MM.1S (cell line): Measurements from ENCODE around the gene CRIP3.
"Not testable (repeated sequence)": the region's sequence is repeated elsewhere in the genome, so short reads cannot be mapped to it uniquely, and the experiment has no call there.

Experiments
- DNase-seq: peaks from one replicate; pipeline ENCODE4 v3.0.0-alpha.2; 2015
- H2AFZ ChIP-seq: fragments of 300-600 bp; sonication (generic); 2 replicates; pipeline ENCODE4 v1.6.0; 2016; ENCODE audit warnings: antibody characterized with exemption, low read length
- H3F3A ChIP-seq: fragments of 300-600 bp; sonication (generic); 2 replicates; pipeline ENCODE4 v1.6.1; 2016; ENCODE audit warnings: mild to moderate bottlenecking, antibody characterized with exemption, low read length, moderate library complexity, mixed read lengths; ENCODE audit not compliant: insufficient read depth
- H3K27ac ChIP-seq: fragments of 300-600 bp; sonication (generic); 2 replicates; pipeline ENCODE4 v1.5.1; 2016; ENCODE audit warnings: mild to moderate bottlenecking, low read length
- H3K27me3 ChIP-seq: fragments of 300-600 bp; sonication (generic); replicated peaks from 2 replicates; pipeline ENCODE4 v1.6.0; 2016; ENCODE audit warnings: low read length; ENCODE audit not compliant: insufficient read depth
- H3K36me3 ChIP-seq: fragments of 300-600 bp; sonication (generic); replicated peaks from 2 replicates; pipeline ENCODE4 v1.6.1; 2016; ENCODE audit warnings: mild to moderate bottlenecking, low read length, mixed read lengths; ENCODE audit not compliant: insufficient read depth
- H3K4me1 ChIP-seq: fragments of 300-600 bp; sonication (generic); 2 replicates; pipeline ENCODE4 v1.6.1; 2016; ENCODE audit warnings: low read length, mixed read lengths
- H3K4me2 ChIP-seq: fragments of 300-600 bp; sonication (generic); 2 replicates; pipeline ENCODE4 v1.6.0; 2016; ENCODE audit warnings: low read depth, low read length
- H3K4me3 ChIP-seq: fragments of 300-600 bp; sonication (generic); 2 replicates; pipeline ENCODE4 v1.5.1; 2016; ENCODE audit warnings: low read length, mixed read lengths
- H3K79me2 ChIP-seq: fragments of 300-600 bp; sonication (generic); 2 replicates; pipeline ENCODE4 v1.6.1; 2016; ENCODE audit warnings: mixed run types, low read length, mixed read lengths
- H3K9ac ChIP-seq: fragments of 300-600 bp; sonication (generic); 2 replicates; pipeline ENCODE4 v1.6.1; 2016; ENCODE audit warnings: low read length, mixed read lengths
- H3K9me2 ChIP-seq: fragments of 300-600 bp; sonication (generic); replicated peaks from 2 replicates; pipeline ENCODE4 v1.6.1; 2016; ENCODE audit warnings: mild to moderate bottlenecking, low read length, mixed read lengths; ENCODE audit not compliant: insufficient read depth
- H3K9me3 ChIP-seq: fragments of 300-600 bp; sonication (generic); replicated peaks from 2 replicates; pipeline ENCODE4 v1.6.1; 2016; ENCODE audit warnings: mild to moderate bottlenecking, low read length, mixed read lengths; ENCODE audit not compliant: insufficient read depth
- H4K20me1 ChIP-seq: fragments of 300-600 bp; sonication (generic); 2 replicates; pipeline ENCODE4 v1.6.1; 2016; ENCODE audit warnings: mild to moderate bottlenecking, low read length, moderate library complexity, mixed read lengths; ENCODE audit not compliant: insufficient read depth
- EZH2 ChIP-seq: fragments of 300-600 bp; sonication (generic); optimal IDR thresholded peaks from 2 replicates; pipeline ENCODE3; 2017; ENCODE audit warnings: low read depth, mild to moderate bottlenecking, antibody characterized with exemption, low read length, mixed read lengths
- EZH2phosphoT487 ChIP-seq: fragments of 300-600 bp; sonication (generic); IDR thresholded peaks from 2 replicates; pipeline ENCODE4 v1.6.1; 2018; ENCODE audit warnings: antibody characterized with exemption, low read length
- TF ChIP-seq, protein P1 (sequence below): fragments of 300-600 bp; sonication (generic); IDR thresholded peaks from 2 replicates; pipeline ENCODE4 v1.5.1; 2016; ENCODE audit warnings: antibody characterized with exemption, low read length, mixed read lengths

The CRIP3 gene

DNA sequence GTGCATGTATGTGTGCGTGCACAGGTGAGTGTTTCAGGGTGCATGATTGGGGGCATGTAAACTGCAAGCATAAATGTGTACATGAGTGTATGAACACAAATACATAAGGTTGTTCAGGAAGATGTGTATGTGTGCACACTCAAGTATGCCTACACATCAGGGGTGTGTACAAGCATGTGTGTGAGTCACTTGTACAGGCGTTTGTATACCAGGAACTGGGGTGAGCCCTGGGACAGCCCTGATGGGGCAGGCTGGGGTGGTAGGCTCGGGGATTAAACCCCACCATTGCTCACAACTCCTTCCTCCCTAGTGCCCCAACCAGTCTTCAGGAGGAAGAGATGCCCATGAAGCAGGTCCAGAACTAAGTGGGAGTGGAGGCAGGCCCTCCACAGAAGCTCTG lies 4.3 kb downstream of the CRIP3 start:
- Histone ChIP-seq H3F3A (no peaks in the 10 kb centered on the region), H3K9ac (no peak overlapping the region), H3K79me2 (no peaks in the 10 kb centered on the region), H3K36me3 (no peaks in the 10 kb centered on the region), H3K27me3 (no peaks in the 10 kb centered on the region), H3K9me2 (no peaks in the 10 kb centered on the region), H3K4me1 (no peaks in the 10 kb centered on the region), H3K4me3 (no peak overlapping the region), H3K4me2 (no peak overlapping the region), H2AFZ (no peak overlapping the region), H3K9me3 (no peaks in the 10 kb centered on the region), H4K20me1 (no peaks in the 10 kb centered on the region), H3K27ac (no peak overlapping the region)
- DNase-seq, result no peak
- no peak for TF ChIP-seq EZH2phosphoT487
- TF ChIP-seq, protein P1, sequence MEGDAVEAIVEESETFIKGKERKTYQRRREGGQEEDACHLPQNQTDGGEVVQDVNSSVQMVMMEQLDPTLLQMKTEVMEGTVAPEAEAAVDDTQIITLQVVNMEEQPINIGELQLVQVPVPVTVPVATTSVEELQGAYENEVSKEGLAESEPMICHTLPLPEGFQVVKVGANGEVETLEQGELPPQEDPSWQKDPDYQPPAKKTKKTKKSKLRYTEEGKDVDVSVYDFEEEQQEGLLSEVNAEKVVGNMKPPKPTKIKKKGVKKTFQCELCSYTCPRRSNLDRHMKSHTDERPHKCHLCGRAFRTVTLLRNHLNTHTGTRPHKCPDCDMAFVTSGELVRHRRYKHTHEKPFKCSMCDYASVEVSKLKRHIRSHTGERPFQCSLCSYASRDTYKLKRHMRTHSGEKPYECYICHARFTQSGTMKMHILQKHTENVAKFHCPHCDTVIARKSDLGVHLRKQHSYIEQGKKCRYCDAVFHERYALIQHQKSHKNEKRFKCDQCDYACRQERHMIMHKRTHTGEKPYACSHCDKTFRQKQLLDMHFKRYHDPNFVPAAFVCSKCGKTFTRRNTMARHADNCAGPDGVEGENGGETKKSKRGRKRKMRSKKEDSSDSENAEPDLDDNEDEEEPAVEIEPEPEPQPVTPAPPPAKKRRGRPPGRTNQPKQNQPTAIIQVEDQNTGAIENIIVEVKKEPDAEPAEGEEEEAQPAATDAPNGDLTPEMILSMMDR, result no peak
- TF ChIP-seq EZH2, result no peak

DNA sequence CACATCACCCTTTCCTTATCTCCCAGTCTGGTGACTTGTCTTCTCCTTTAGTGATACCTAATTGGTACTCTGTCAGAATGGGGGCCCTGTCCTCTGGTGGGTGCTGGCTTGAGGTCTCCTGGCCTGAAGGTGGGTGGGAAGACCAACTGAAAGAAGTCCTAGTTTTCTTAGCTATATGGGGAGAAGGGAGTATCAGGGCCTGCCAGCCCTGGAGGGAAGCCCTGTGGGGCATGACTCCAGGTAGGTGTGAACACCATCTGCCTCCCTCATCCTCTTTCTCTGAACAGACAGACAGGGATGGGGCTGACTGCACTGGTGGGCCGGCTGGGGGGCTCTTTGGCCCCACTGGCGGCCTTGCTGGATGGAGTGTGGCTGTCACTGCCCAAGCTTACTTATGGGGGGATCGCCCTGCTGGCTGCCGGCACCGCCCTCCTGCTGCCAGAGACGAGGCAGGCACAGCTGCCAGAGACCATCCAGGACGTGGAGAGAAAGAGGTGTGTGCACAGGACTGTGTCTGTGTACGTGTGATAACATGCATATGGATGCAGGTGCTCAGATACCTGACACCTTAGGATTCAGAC lies 4.8 kb downstream of the CRIP3 start:
- no peaks in the 10 kb centered on the region for H3K4me1 ChIP-seq
- no peak overlapping the region for H2AFZ ChIP-seq
- H3K9me2 ChIP-seq, result no peaks in the 10 kb centered on the region
- no peak for DNase-seq
- no peak overlapping the region for H3K4me3 ChIP-seq
- no peak for TF ChIP-seq EZH2phosphoT487
- TF ChIP-seq, protein P1, result no peak
- no peak for TF ChIP-seq EZH2
- H3K27me3 ChIP-seq, result no peaks in the 10 kb centered on the region
- no peaks in the 10 kb centered on the region for H3K9me3 ChIP-seq
- H4K20me1 ChIP-seq, result no peaks in the 10 kb centered on the region
- H3F3A ChIP-seq, result no peaks in the 10 kb centered on the region
- no peak overlapping the region for H3K9ac ChIP-seq
- no peaks in the 10 kb centered on the region for H3K79me2 ChIP-seq
- no peak overlapping the region for H3K4me2 ChIP-seq
- no peak overlapping the region for H3K27ac ChIP-seq
- H3K36me3 ChIP-seq, result no peaks in the 10 kb centered on the region

DNA sequence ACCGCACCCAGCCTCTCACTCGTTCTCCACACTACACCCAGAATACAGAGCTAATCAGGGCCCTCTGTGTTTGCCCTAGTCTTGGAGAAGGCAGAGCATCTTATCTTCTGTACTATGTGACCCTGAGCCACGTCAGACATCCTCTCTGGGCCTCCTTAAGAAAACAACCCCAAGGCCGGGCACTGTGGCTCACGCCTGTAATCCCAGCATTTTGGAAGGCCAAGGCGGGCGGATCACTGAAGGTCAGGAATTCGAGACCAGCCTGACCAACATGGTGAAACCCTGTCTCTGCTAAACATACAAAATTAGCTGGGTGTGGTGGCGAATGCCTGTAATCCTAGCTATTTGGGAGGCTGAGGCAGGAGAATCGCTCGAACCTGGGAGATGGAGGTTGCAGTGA lies 5.6 kb downstream of the CRIP3 start:
- not testable (repeated sequence) for H3K4me3 ChIP-seq, H3F3A ChIP-seq, H2AFZ ChIP-seq, H3K9ac ChIP-seq, H3K4me2 ChIP-seq, H4K20me1 ChIP-seq, H3K27ac ChIP-seq, H3K9me2 ChIP-seq, H3K79me2 ChIP-seq, H3K9me3 ChIP-seq, DNase-seq, H3K36me3 ChIP-seq, H3K4me1 ChIP-seq, H3K27me3 ChIP-seq

DNA sequence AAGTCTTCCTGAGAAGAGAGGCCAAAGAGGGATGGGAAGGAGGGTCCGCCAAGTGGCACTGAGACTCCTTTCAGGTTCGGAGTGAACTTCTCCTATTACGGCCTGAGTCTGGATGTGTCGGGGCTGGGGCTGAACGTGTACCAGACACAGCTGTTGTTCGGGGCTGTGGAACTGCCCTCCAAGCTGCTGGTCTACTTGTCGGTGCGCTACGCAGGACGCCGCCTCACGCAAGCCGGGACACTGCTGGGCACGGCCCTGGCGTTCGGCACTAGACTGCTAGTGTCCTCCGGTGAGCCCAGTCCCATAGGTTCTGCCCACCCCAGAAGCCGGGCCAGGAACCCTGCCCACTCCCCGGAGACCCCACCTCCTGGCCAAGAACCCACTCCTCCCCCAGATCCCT lies 6.5 kb downstream of the CRIP3 start:
- H3K4me3 ChIP-seq, result no peak overlapping the region
- H2AFZ ChIP-seq, result no peak overlapping the region
- H3K36me3 ChIP-seq, result no peaks in the 10 kb centered on the region
- no peaks in the 10 kb centered on the region for H3F3A ChIP-seq
- H3K4me2 ChIP-seq, result no peak overlapping the region
- TF ChIP-seq EZH2, result no peak
- TF ChIP-seq, protein P1, result no peak
- no peaks in the 10 kb centered on the region for H3K9me2 ChIP-seq
- H3K9me3 ChIP-seq, result no peaks in the 10 kb centered on the region
- no peaks in the 10 kb centered on the region for H4K20me1 ChIP-seq
- H3K79me2 ChIP-seq, result no peaks in the 10 kb centered on the region
- no peak overlapping the region for H3K9ac ChIP-seq
- no peak overlapping the region for H3K27ac ChIP-seq
- DNase-seq, result no peak
- no peaks in the 10 kb centered on the region for H3K4me1 ChIP-seq
- H3K27me3 ChIP-seq, result no peaks in the 10 kb centered on the region
